GM18502 (cell line): ENCODE measurements around the gene RHOV.

Experiments
- ATAC-seq: cut with Tn5 transposase; IDR thresholded peaks from one replicate; pipeline ENCODE4 v1.9.1; 2021; ENCODE audit warnings: mild to moderate bottlenecking; ENCODE audit not compliant: unreplicated experiment, poor library complexity

The RHOV gene, protein sequence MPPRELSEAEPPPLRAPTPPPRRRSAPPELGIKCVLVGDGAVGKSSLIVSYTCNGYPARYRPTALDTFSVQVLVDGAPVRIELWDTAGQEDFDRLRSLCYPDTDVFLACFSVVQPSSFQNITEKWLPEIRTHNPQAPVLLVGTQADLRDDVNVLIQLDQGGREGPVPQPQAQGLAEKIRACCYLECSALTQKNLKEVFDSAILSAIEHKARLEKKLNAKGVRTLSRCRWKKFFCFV

DNA sequence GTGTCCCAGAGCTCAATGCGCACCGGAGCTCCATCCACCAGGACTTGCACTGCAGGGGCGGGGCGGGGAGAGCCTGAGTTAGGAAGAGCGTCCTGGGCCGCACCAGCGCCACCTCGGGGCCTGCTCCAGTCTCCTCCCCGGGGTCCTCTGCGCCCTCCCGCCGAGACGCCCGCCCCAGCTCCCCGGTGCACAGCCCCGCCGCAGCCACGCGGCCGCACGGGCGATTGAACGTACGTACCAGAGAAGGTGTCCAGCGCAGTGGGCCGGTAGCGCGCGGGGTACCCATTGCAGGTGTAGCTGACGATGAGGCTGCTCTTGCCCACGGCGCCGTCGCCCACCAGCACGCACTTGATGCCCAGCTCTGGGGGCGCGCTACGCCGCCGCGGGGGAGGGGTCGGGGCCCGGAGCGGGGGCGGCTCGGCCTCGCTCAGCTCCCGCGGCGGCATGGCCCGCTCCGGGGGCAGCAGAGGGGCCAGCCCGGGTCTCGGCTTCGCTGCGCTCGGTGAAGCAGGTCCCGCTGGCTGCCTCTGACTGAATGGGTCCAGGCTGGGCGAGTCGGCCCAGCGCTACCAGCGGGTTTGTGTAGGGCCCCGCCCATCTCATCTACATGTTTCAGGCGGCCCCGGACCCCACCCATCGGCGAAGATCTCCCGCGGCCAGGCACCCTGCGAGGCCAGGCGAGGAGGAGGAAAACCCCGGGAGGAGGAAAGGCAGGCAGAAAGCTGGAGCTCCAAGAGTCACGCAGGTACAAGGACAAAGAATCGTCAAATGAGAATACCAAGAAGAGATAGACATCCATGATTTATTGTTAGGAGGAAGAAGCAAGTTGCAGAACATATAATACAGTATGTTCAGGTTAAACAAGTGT lies at the start of gene RHOV:
Gene RHOV, minus strand, starts transcription at position 541 of the 868 bp plus-strand sequence. Its CDS starts 95 bp downstream, at position 446.
- ATAC-seq = peak; percentile 62

DNA sequence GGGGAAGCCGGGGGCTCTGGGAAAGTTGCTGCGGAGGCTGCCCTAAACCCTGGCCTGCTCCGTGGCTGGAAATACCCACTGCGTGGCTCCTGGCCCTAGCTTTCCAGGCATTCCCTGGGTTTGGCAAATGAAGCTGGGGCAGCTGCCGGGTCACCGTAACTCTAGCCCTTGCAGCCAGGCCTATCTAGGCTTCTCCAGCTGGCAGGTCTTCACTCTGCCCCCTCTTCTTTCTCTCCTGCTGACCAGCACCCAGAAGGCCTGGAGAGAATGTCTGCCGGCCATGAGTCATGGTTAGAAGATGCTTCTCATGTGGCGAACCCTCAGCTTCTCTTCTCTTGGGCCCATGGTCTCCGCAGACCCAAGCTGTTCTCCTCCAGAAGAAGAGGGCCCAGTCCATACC lies 49.5 kb upstream of the RHOV start:
- no peak for ATAC-seq

DNA sequence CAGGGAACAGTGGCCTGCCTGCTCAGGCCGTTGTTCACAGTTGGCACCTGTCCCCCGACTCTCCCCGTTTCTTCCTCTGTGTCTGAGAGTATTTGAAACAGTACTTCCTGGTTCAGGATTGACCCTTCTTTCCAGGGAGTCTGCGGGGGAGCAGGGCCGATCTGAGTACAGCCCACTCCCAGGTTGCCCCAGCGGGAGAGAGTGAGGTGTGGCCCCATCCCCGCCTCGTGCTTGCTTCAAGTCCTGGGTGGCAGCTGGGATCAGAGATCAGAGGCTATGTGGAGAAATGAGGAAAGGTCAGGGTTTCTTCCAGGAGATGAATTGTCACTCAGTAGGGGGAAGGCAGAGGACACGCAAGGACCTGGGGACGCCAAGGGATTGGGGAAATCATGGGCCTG lies 48.6 kb upstream of the RHOV start:
- no peak for ATAC-seq

DNA sequence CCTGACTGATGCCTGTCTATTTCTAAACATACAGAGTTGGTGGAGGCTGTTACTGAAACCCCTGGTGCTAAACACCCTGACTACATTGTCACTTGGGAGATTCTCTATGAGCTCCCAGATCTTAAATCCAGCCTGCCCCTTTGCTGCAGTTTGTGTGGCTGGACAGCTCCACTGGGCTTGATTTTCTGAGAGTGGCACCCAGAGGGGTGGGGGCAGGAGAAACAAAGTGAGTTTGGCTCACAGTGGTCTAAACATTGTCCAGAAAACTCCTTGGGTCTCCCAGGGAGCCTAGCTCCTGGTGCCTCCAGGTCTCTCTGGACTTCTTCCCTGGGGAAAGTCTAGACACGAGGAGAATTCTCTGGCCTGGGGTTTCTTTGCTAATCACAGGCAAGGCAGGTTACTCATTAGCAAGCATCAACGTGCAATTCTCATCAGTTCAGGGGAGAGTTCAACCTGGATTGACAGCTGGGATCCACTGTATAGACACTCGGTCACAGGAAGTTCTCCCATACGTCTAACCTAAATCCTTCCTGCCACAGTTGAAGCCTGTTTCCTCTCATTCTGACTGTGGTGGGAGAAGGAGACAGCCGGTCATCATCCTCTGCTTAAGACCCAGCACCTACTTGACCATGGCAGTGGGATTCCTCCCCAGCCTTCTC lies 48.0 kb upstream of the RHOV start:
- ATAC-seq = no peak

DNA sequence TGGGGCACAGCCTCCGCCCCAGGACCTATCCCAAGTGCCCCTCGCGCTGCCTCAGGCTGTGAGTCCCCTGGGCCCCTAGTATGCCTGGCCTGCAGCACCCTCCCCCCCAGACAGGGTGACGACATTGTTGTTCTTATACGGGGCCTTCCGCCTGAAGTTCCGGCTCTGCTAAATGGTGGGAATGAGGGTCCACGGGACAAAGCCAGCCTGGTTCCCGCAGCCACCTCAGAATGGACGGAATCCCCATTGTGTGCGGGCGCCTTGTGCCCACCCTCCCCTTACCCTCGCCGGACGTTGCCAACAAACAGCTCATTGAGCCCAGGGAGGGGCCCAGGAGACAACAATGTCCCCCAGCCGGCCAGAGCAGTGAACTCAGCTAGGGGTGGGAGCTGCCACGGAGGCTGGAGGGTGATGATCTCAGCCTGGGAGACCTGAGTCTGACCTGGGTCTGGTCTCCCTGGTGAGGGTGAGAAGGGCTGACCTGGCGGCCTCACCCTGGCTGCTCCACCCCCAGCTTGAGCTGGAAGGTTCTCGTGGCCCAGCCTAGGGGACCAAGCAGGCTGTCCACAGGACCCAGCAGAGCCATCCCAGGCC lies 44.9 kb upstream of the RHOV start:
- ATAC-seq = no peak

DNA sequence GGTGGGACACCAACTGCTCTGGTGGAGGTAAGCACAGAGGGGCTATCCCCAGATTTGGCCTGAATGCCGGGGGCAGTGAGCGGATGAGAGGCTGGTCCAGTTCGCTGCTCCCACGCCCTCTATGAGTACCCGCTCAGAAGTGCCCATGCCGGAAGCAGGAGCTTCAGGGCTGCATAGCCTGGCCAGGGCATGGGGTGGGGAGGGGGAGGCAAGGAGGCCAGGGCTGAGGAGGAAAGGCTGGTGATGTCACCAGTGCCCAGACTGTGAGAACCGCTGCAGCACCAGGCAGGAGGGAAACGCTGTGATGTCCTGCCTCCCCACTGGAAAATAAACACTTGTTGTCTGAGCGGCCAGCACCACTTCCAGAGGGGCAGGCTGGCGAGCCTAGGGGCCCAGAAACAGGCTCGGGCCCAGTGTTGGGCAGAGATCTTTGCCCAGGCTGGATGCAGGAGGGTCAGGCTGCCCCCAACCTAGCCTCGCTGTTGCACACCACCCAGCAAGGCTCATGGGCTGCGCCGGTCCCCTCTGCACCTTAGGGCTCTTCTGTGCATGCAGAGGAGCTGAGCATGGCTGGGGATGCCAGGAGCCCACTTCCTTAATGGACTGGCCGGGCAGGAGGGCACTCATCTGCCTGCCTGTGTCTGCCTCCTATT lies 44.2 kb upstream of the RHOV start:
- ATAC-seq = no peak

DNA sequence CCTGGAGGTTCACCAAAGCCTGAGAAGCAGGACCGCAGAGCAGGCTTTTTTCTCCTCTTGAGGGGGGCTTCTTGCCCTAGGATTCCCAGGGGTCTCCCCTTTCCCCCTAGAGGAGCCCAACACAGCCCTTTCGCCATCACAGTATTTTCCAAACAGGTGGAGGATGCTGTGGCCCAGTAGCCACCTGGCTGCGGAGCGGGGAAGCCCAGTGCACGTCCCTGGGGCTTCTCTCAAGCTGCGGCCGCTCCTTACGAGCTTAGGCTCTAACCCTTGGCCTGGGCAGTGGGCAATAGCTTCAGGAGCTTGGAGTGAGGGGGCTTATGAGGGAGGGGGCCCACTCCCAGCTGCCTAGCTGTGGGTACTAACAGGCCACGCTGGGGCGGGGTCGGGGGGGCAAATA lies 43.6 kb upstream of the RHOV start:
- no peak for ATAC-seq

DNA sequence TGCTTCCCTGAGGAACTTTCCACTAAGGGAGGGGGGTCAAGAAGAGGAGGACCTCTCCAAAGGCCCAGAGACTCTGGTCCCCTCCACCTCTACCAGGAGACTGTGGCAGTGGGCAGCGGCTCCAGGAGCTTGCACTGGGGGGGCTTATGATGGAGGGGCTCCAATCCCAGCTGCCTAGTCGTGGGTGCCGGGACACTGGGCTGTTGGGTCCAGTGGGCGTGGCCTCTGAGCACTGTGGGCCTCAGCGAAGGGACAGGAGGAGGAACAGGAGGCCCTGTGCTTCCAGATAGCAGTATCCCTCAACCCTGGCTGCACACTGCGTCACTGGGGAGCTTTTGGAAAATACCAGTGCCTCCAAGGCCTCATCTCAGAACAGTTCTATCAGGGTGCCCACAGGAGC lies 41.6 kb upstream of the RHOV start:
- ATAC-seq = no peak

DNA sequence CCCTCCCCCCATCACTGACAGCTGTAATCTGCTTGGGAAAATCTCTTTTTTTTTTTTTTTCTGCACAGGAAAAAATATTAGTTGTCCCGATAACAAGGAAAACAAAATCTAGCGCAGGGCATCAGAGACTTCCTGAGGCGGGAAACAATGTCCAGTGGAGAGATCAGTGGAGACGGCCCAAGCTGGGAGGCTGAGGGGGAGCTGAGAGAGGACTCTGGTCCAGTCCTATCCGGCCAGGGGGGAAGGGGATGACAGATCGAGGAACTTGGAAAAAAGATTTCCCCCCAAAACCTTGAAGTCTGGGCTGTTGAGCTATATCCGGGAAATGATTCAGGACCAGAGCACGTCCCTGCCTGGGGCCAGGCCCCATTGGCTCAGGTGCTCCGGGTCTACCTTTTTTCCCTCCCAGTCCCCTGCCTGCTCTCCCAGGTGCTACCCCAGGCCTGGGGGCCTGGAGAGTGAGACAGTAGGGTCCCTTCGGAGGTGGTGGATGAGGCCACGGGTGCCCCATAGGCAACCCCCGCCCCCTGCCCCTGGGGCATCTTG lies 41.2 kb upstream of the RHOV start:
- ATAC-seq = no peak

DNA sequence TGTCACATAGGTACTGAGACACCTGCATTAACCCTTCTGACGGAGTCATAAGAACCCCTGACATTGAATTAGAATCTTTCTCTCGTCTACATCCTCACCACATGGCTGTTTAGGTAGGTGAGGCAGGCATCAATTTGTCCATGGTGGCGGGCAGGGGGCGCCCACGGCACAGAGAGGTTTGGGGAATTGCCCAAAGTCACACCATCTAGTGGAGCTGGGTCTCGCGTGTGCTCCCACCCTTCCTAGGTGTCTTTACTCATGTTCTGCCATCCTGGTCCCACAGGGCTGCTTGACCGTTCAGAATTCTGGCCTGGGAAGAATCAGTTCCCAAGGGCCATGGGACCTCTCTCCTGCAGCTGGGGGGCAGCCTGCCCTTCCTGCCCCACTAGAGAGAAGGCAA lies 40.5 kb upstream of the RHOV start:
- ATAC-seq = no peak

DNA sequence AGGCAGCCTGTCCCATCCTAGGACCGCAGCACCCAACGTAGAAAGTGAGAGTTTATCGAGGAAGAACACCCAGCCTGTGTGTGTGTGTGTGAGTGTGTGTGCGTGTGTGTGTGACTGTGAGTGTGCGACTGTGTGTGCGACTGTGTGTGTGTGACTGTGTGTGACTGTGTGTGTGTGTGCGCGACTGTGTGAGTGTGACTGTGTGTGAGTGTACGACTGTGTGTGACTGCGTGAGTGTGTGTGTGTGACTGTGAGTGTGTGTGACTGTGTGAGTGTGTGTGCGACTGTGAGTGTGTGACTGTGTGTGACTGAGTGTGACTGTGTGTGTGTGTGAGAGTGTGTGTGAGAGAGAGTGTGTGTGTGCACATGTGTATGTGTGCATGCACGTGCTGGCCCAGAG lies 40.0 kb upstream of the RHOV start:
- no peak for ATAC-seq

DNA sequence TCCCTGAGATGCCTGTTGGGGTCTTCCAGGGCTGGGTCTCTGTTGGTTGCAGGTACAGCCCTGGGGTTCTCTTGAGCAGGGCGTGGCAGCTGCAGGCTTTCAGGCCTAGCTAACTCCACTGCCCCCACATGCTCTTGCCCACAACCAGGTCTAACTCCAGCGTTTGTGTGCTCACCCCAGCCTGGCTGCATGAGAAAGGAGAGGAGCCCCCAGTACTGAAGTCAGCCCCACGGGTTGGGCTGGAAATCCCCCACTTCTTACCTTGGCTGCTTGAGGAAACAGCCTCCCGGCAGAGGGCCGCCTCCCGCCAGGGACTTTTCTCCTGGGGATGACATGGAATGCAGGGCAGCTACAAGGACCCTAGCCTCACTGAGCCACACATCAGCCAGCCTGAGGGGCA lies 38.4 kb upstream of the RHOV start:
- no peak for ATAC-seq

DNA sequence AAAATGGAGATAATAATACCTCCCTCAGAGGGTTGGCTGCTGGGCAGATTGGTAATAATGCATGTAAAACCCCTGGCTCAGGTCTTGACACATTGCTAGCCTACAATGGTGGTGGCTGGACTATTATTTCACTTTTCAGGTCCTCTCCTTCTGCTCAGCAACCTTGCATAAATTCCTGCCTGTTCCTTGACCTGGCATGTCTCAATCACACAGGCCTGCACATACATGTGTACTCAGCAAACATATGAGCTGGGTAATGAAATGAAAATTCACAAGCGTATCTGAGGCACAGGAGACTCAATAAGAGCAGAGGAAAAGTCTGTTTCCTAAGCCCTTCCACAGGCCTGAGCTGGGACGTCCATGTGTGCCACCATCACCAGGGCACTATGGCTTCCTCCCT lies 37.7 kb upstream of the RHOV start:
- no peak for ATAC-seq

DNA sequence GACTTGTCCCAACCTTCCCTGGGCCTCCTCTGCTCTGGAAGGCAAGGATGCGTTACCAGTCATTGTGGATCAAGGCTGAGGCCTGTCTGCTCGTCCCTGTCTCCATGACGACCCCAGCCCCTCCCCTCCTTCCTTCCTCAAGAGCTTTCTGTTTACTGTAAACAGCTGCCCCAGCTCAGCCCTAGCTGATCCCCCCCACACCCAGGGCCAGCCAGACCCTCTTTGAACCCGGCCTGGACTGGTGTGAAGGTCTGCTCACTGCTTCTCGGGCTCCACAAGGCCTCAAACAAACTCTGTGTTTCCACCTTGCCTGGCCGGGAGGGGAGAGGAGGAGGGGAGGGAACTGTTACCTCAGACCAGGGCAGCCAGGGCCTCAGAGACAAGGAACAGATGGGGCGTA lies 37.1 kb upstream of the RHOV start:
- no peak for ATAC-seq

DNA sequence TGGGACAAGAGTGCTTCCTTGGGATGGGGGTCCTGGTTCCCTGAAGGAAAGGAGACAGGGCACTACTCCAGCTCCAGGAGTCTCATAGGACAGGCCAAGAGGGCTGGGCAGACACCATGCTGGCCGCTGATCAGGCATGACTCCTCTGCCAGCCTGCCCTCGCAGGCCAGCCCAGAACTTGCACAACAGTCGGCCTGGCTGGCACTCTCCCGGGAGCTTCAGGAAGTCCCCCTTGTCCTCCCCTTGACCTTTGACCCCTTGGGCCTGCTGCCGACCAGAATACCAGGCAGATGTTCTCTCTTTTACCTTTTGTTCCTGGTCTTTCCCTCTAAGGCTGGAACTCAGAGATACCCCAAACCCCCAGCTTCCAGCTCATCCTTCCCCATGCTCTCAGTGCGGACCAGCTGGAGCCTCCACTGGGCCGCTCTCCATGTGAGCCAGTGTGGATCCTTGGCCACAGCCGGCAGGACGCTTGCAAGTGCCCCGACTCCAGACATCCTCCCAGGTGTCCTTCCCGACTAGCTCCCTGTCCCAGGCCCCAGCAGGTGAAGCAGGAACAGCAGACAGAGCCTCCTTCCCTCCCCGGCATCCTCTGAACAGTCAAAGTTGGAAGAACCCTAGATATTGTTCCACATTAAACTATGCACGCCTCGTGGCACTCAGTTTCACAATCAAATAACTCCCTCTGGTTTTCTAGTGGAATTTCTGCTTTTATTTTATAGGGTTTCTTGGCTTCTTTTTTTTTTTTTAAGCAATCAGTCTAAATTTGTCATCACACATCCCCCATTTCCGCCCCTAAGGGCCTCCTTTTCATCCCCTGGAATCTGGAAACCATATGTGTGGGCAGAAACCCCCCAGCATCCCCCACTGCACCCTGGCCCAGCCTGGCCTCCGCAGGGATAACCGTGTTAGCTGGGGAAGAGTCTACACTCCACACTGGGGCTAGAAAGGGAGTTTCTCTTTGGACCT lies 35.9 kb upstream of the RHOV start:
- ATAC-seq = no peak

DNA sequence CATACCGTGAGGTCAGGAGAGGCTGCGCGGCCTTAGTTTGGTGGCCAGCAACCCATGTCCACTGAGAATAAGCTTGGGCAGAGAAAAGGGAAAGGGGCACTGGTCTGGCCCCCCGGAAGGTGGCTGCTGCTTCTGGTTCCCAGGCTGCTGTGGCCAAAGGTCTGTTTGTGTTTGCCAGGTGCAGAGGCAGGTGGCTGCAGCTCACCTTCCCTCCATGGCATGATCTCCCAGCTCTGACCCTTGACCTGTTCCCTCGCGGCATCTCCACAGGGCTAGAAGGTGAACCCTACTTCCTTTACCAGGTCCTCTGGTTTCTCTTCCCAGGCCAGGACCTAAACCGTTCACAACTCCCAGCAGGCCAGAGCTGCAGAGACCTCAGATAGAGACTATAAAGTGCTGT lies 34.1 kb upstream of the RHOV start:
- ATAC-seq = no peak

DNA sequence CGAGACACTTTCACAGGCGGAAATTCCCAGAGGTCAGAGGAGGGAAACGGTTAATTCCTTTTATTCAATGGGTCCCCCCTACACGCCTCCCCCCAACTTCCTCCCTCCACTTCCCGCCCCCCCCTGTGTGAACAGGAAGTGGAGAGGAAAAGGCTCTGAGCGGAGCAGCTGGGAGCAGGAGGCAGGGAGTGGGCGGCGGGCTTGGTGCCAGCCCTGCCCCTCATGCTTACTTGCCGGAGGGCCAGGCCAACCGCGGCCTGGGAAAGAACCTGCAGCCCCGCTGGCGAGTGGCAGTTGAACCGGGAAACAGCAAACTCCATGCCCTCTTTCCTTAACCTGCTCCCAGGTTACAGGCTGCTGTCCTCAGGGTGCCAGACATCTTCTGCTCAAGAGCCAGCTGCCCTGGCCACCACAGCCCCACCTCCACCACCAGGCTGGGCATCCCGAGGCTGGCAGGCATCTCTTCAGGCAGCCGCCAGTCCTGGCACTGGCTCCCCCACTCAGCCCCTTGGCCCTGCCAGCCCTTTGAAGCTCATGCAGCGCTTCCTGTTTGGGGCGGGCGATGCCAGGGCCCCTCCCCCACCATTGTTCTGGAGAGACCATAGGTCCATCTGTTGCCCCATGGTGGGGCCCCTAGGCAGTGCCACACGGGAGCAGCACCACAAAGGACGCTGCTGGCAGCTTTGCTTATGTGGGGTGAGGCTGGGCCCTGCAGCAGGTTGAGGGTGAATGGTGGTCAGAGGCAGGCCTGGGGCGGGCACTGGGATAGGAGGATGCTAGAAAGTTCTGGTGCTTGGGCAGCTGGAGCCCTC lies 33.2 kb upstream of the RHOV start:
- no peak for ATAC-seq
